Upper lobe of left lung (tissue), 6 donors: ENCODE data around the gene PSMD5. TPM values are rescaled to one million over a fixed set of nuclear protein-coding genes. Genes with fewer than 3 reads are reported as not detected.

Experiments
- ATAC-seq, 2 donors: fragments of 200-7000 bp; cut with Tn5 transposase; one replicate each; pipeline ENCODE4 v1.9.1; 2022; ENCODE audit warnings: mild to moderate bottlenecking in 2 of 2, moderate library complexity in 2 of 2; ENCODE audit not compliant: low FRiP score in 2 of 2
- DNase-seq, 2 donors: peaks; one replicate each; pipeline ENCODE4 v3.0.0-alpha.2; 2019 to 2020
- H3K27ac ChIP-seq, 4 donors: fragments of 200-600 bp; sonication (generic); one replicate each; pipeline ENCODE4 v1.5.1; 2016 to 2019
- H3K27me3 ChIP-seq, 4 donors: fragments of 200-600 bp; sonication (generic); one replicate each; pipeline ENCODE4 v1.5.1; 2017 to 2019
- H3K36me3 ChIP-seq, 4 donors: fragments of 200-600 bp; sonication (generic); one replicate each; pipeline ENCODE4 v1.5.1; 2016 to 2019
- H3K4me1 ChIP-seq, 4 donors: fragments of 200-600 bp; sonication (generic); one replicate each; pipeline ENCODE4 v1.5.1; 2018 to 2019
- H3K4me3 ChIP-seq, 4 donors: fragments of 200-600 bp; sonication (generic); one replicate each; pipeline ENCODE4 v1.5.1; 2017 to 2019; ENCODE audit warnings: mild to moderate bottlenecking in 2 of 4, moderate library complexity in 1 of 4
- H3K9me3 ChIP-seq, 4 donors: fragments of 200-600 bp; sonication (generic); one replicate each; pipeline ENCODE4 v1.5.1; 2018 to 2019
- EP300 ChIP-seq, 4 donors: sonication (generic); formaldehyde crosslinking; IDR thresholded peaks; one replicate each; pipeline ENCODE4 v1.5.1; 2017; ENCODE audit warnings: antibody characterized with exemption in 4 of 4, control low read depth in 2 of 4
- POLR2A ChIP-seq, 4 donors: fragments of 450-650 bp; IDR thresholded peaks; one replicate each; pipeline ENCODE4 v1.5.1; 2016 to 2017; ENCODE audit warnings: antibody characterized with exemption in 4 of 4, mild to moderate bottlenecking in 2 of 4
- POLR2AphosphoS5 ChIP-seq, 2 donors: sonication (generic); formaldehyde crosslinking; IDR thresholded peaks; one replicate each; pipeline ENCODE4 v1.5.1; 2017; ENCODE audit warnings: antibody characterized with exemption in 2 of 2
- WGBS, 2 donors: methylation state at CpG; one replicate each; pipeline ENCODE4 v1.1.5; 2017 to 2018; 5-methylcytosine and 5-hydroxymethylcytosine counted together
- total RNA-seq, 6 donors: library from RNA; depleted of rRNA in 4 of 6; stranded (reverse); fragments of >200 nt in 4 of 6; gene quantifications; one replicate each; pipeline versions ENCODE4 v1.1.0 to v1.2.1, GENCODE V29; 2016 to 2021
- TF ChIP-seq, protein P1 (sequence below), 6 experiments: fragments of 450-650 bp in 4 of 6; fragments of 200-600 bp in 2 of 6; sonication (generic) in 2 of 6; IDR thresholded peaks; one replicate each; pipeline ENCODE4 v1.5.1; 2016 to 2019; ENCODE audit warnings: antibody characterized with exemption in 6 of 6
- donor health status: DM: no; HTN: no; CAD: no; lungs with moderate emphysema.
- donor health status: DM: no; HTN: yes; CAD: no; lungs with severe emphysema.

The PSMD5 gene
- total RNA-seq, 6 donors from 2014 or later, result 11.4 to 56.8 (median 40.1) TPM

DNA sequence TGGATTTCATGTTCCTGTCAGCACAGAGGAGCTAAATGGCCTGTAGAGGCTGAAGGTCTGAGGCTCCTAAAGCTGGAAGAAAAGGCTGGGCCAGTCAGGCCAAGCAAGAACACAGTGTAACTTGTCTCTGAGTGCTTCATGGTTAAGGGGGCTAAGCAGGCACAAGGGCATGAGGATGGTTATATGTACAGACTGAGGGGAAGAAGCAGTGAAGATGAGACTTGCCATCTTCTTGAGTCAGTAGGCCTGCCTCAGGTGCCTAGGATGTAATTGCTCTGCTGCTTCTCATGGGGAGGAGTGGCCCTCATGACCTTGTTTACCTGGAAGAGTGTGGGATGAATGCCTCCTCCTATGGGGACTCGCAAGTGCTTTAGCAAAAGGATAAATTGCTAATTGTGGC, 8.7 kb upstream of the PSMD5 start:
- Histone ChIP-seq H3K4me3 (no peak overlapping the region), H3K27ac (no peak overlapping the region), H3K27me3 (no peaks in the 10 kb centered on the region), H3K9me3 (no peaks in the 10 kb centered on the region), H3K4me1 (no peaks in the 10 kb centered on the region), H3K36me3 (peaks cover 0 to 24% (median 4%) of the 10 kb centered on the region in 4 donors)
- ATAC-seq, result no peak
- TF ChIP-seq, protein P1, sequence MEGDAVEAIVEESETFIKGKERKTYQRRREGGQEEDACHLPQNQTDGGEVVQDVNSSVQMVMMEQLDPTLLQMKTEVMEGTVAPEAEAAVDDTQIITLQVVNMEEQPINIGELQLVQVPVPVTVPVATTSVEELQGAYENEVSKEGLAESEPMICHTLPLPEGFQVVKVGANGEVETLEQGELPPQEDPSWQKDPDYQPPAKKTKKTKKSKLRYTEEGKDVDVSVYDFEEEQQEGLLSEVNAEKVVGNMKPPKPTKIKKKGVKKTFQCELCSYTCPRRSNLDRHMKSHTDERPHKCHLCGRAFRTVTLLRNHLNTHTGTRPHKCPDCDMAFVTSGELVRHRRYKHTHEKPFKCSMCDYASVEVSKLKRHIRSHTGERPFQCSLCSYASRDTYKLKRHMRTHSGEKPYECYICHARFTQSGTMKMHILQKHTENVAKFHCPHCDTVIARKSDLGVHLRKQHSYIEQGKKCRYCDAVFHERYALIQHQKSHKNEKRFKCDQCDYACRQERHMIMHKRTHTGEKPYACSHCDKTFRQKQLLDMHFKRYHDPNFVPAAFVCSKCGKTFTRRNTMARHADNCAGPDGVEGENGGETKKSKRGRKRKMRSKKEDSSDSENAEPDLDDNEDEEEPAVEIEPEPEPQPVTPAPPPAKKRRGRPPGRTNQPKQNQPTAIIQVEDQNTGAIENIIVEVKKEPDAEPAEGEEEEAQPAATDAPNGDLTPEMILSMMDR (IDR thresholded peaks at IDR 0.05), result no peak
- TF ChIP-seq POLR2AphosphoS5 (IDR thresholded peaks at IDR 0.05) (no peak), POLR2A (IDR thresholded peaks at IDR 0.05) (no peak), EP300 (IDR thresholded peaks at IDR 0.05) (no peak)
- WGBS, 2 donors, result 100% methylated on average over 1 of the region's 1 CpG
- no peak for DNase-seq

- Histone ChIP-seq H3K4me3 (no peak overlapping the region), H3K27me3 (no peaks in the 10 kb centered on the region), H3K36me3 (peaks cover 0 to 30% (median 4%) of the 10 kb centered on the region in 4 donors), H3K4me1 (no peaks in the 10 kb centered on the region), H3K9me3 (no peaks in the 10 kb centered on the region), H3K27ac (no peak overlapping the region)
- DNase-seq (no peak), ATAC-seq (no peak)
- TF ChIP-seq POLR2AphosphoS5 (IDR thresholded peaks at IDR 0.05) (no peak), EP300 (IDR thresholded peaks at IDR 0.05) (no peak), POLR2A (IDR thresholded peaks at IDR 0.05) (no peak)
- TF ChIP-seq, protein P1 (IDR thresholded peaks at IDR 0.05), result no peak
- WGBS, 2 donors, result 97 to 99% methylated on average over 3 of the region's 3 CpGs
These were observed 7.6 kb upstream of the PSMD5 start for GRCh38 chr9:120850315-120850714.

DNA sequence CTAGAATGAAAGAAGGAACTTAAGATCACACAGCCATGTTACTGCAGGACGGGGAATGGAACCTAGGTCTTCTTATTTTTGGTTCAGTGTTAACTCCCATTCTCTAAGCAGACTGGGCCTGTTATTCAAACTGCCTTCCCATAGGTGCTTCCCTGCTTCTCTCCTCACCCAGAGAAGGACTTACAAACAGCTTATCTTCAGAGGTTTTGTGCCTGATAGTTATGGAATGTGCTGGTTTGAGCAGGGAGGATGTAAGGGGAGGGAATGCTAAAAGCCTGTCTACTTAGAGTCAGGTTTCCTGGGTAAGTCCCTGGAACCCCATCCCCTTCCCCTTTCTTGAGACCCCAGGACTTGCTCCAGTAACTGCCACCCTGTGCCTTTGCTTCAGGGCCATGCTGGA, 4.2 kb upstream of the PSMD5 start:
- TF ChIP-seq, protein P1 (IDR thresholded peaks at IDR 0.05), result no peak
- TF ChIP-seq POLR2AphosphoS5 (IDR thresholded peaks at IDR 0.05) (no peak), EP300 (IDR thresholded peaks at IDR 0.05) (no peak), POLR2A (IDR thresholded peaks at IDR 0.05) (no peak)
- no peak overlapping the region for H3K27ac ChIP-seq
- H3K27me3 ChIP-seq, result no peaks in the 10 kb centered on the region
- DNase-seq, result no peak
- peaks cover 9 to 19% (median 13%) of the 10 kb centered on the region in 4 donors for H3K4me1 ChIP-seq
- no peaks in the 10 kb centered on the region for H3K9me3 ChIP-seq
- 78 to 95% methylated on average over 1 of the region's 1 CpG for WGBS, 2 donors
- H3K36me3 ChIP-seq, result peaks cover 0 to 17% (median 4%) of the 10 kb centered on the region in 4 donors
- ATAC-seq, result no peak
- H3K4me3 ChIP-seq, result no peak overlapping the region

- WGBS, 2 donors, result 87 to 93% methylated on average over 3 of the region's 3 CpGs
- Histone ChIP-seq H3K36me3 (peaks cover 0 to 12% (median 2%) of the 10 kb centered on the region in 4 donors), H3K27me3 (no peaks in the 10 kb centered on the region), H3K27ac (no peak overlapping the region), H3K9me3 (no peaks in the 10 kb centered on the region), H3K4me3 (no peak overlapping the region), H3K4me1 (peaks cover 13 to 24% (median 17%) of the 10 kb centered on the region in 4 donors)
- ATAC-seq, result no peak
- DNase-seq, result no peak
- TF ChIP-seq EP300 (IDR thresholded peaks at IDR 0.05) (no peak), POLR2A (IDR thresholded peaks at IDR 0.05) (no peak), POLR2AphosphoS5 (IDR thresholded peaks at IDR 0.05) (no peak)
- TF ChIP-seq, protein P1 (IDR thresholded peaks at IDR 0.05), result no peak
These were observed 3.6 kb upstream of the PSMD5 start for GRCh38 chr9:120846251-120846889.

DNA sequence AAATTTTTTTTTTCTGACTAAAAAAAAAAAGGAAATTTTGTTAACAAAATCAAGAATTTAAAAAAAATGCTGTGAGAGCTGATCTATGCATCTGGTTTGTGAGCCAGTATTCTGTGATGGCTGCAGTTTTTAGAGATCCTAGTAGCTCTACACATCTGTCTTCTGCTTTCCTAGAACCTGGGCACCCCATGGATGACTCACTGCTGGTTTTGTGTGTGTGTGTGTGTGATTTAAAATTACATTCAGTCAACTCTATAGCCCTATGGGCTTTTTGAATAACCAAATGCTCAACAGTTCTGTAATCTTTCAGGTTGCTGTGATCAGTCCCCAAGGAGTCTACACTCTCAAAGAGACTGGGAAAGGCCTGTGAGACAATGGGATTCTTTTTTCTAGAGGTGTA, 2.5 kb upstream of the PSMD5 start:
- TF ChIP-seq EP300 (IDR thresholded peaks at IDR 0.05) (no peak), POLR2A (IDR thresholded peaks at IDR 0.05) (no peak), POLR2AphosphoS5 (IDR thresholded peaks at IDR 0.05) (no peak)
- TF ChIP-seq, protein P1 (IDR thresholded peaks at IDR 0.05), result no peak
- Histone ChIP-seq H3K9me3 (no peaks in the 10 kb centered on the region), H3K4me3 (no peak overlapping the region), H3K4me1 (peaks cover 16 to 28% (median 18%) of the 10 kb centered on the region in 4 donors), H3K27ac (no peak overlapping the region), H3K36me3 (peaks cover 0 to 11% (median 0%) of the 10 kb centered on the region in 4 donors), H3K27me3 (no peaks in the 10 kb centered on the region)
- ATAC-seq (no peak), DNase-seq (no peak)
